ENCODE results near the gene MRPL55.

Gene MRPL55

GRCh38 chr1:228152097-228152917, 43.2 kb upstream of the MRPL55 start:
- Histone ChIP-seq H3K27ac (ENCODE audit: low read depth, low read length) (no peak overlapping the region), H3K36me3 (ENCODE audit: control insufficient read depth, insufficient read depth, low read length) (peaks cover 7% of the 10 kb centered on the region; the same call in 1 of the 2 replicates)

GRCh38 chr1:228151180-228151925, 42.3 kb upstream of the MRPL55 start:
- Histone ChIP-seq H3K9ac (ENCODE audit: low read depth, low read length) (no peak overlapping the region), H3K36me3 (ENCODE audit: control insufficient read depth, insufficient read depth, low read length) (peaks cover 7% of the 10 kb centered on the region; the same call in 1 of the 2 replicates), H3K4me1 (ENCODE audit: control insufficient read depth, insufficient read depth, low read length) (peaks cover 3% of the 10 kb centered on the region; the same call in 1 of the 2 replicates), H3K27me3 (ENCODE audit: control insufficient read depth, insufficient read depth, low read length) (no peaks in the 10 kb centered on the region), H3K4me3 (ENCODE audit: low read depth, low read length) (no peak overlapping the region), H3K27ac (ENCODE audit: low read depth, low read length) (no peak overlapping the region), H3K9me3 (ENCODE audit: control insufficient read depth, insufficient read depth, low read length) (no peaks in the 10 kb centered on the region)

More at GRCh38 chr1:228152097-228152917, 43.2 kb upstream of the MRPL55 start:
- H3K4me1 ChIP-seq (ENCODE audit: control insufficient read depth, insufficient read depth, low read length), result peaks cover 3% of the 10 kb centered on the region; the same call in 1 of the 2 replicates
- H3K27me3 ChIP-seq (ENCODE audit: control insufficient read depth, insufficient read depth, low read length), result no peaks in the 10 kb centered on the region
- H3K9ac ChIP-seq (ENCODE audit: low read depth, low read length), result no peak overlapping the region
- no peak overlapping the region for H3K4me3 ChIP-seq (ENCODE audit: low read depth, low read length)
- H3K9me3 ChIP-seq (ENCODE audit: control insufficient read depth, insufficient read depth, low read length), result no peaks in the 10 kb centered on the region

- no peaks in the 10 kb centered on the region for H3K9me3 ChIP-seq (ENCODE audit: control insufficient read depth, insufficient read depth, low read length)
- peaks cover 3% of the 10 kb centered on the region; the same call in 1 of the 2 replicates for H3K4me1 ChIP-seq (ENCODE audit: control insufficient read depth, insufficient read depth, low read length)
- H3K27ac ChIP-seq (ENCODE audit: low read depth, low read length), result no peak overlapping the region
- no peaks in the 10 kb centered on the region for H3K27me3 ChIP-seq (ENCODE audit: control insufficient read depth, insufficient read depth, low read length)
- H3K9ac ChIP-seq (ENCODE audit: low read depth, low read length), result no peak overlapping the region
- peaks cover 9% of the 10 kb centered on the region; the same call in 1 of the 2 replicates for H3K36me3 ChIP-seq (ENCODE audit: control insufficient read depth, insufficient read depth, low read length)
- H3K4me3 ChIP-seq (ENCODE audit: low read depth, low read length), result no peak overlapping the region
These were observed 41.5 kb upstream of the MRPL55 start for GRCh38 chr1:228150461-228151179.

GRCh38 chr1:228150120-228150460, 41.0 kb upstream of the MRPL55 start:
- peaks cover 11% of the 10 kb centered on the region; the same call in 1 of the 2 replicates for H3K36me3 ChIP-seq (ENCODE audit: control insufficient read depth, insufficient read depth, low read length)
- no peak overlapping the region for H3K9ac ChIP-seq (ENCODE audit: low read depth, low read length)
- H3K9me3 ChIP-seq (ENCODE audit: control insufficient read depth, insufficient read depth, low read length), result no peaks in the 10 kb centered on the region
- no peaks in the 10 kb centered on the region for H3K27me3 ChIP-seq (ENCODE audit: control insufficient read depth, insufficient read depth, low read length)
- no peak overlapping the region for H3K27ac ChIP-seq (ENCODE audit: low read depth, low read length)
- no peak overlapping the region for H3K4me3 ChIP-seq (ENCODE audit: low read depth, low read length)
- peaks cover 3% of the 10 kb centered on the region; the same call in 1 of the 2 replicates for H3K4me1 ChIP-seq (ENCODE audit: control insufficient read depth, insufficient read depth, low read length)

GRCh38 chr1:228149406-228150119, 40.5 kb upstream of the MRPL55 start, which contains the start of gene GJC2:
GJC2 (plus strand) TSS chr1:228149930; CDS start chr1:228157759, 7,829 bp downstream.
- H3K9ac ChIP-seq (ENCODE audit: low read depth, low read length), result no peak within 1 kb of the TSS
- no peak within 1 kb of the TSS for H3K27ac ChIP-seq (ENCODE audit: low read depth, low read length)
- no peaks in the 10 kb centered on the region for H3K27me3 ChIP-seq (ENCODE audit: control insufficient read depth, insufficient read depth, low read length)
- H3K4me1 ChIP-seq (ENCODE audit: control insufficient read depth, insufficient read depth, low read length), result peaks cover 3% of the 10 kb centered on the region; the same call in 1 of the 2 replicates
- no peak within 1 kb of the TSS for H3K4me3 ChIP-seq (ENCODE audit: low read depth, low read length)
- no peaks in the 10 kb centered on the region for H3K9me3 ChIP-seq (ENCODE audit: control insufficient read depth, insufficient read depth, low read length)
- H3K36me3 ChIP-seq (ENCODE audit: control insufficient read depth, insufficient read depth, low read length), result peaks cover 11% of the 10 kb centered on the region; the same call in 1 of the 2 replicates

GRCh38 chr1:228148935-228149405, 39.9 kb upstream of the MRPL55 start:
- H3K9ac ChIP-seq (ENCODE audit: low read depth, low read length), result no peak overlapping the region
- H3K4me1 ChIP-seq (ENCODE audit: control insufficient read depth, insufficient read depth, low read length), result peaks cover 3% of the 10 kb centered on the region; the same call in 1 of the 2 replicates
- no peak overlapping the region for H3K4me3 ChIP-seq (ENCODE audit: low read depth, low read length)
- H3K27me3 ChIP-seq (ENCODE audit: control insufficient read depth, insufficient read depth, low read length), result no peaks in the 10 kb centered on the region
- H3K27ac ChIP-seq (ENCODE audit: low read depth, low read length), result no peak overlapping the region
- H3K9me3 ChIP-seq (ENCODE audit: control insufficient read depth, insufficient read depth, low read length), result no peaks in the 10 kb centered on the region
- peaks cover 11% of the 10 kb centered on the region; the same call in 1 of the 2 replicates for H3K36me3 ChIP-seq (ENCODE audit: control insufficient read depth, insufficient read depth, low read length)

- Histone ChIP-seq H3K4me3 (ENCODE audit: low read depth, low read length) (no peak overlapping the region), H3K9ac (ENCODE audit: low read depth, low read length) (no peak overlapping the region), H3K4me1 (ENCODE audit: control insufficient read depth, insufficient read depth, low read length) (peaks cover 3% of the 10 kb centered on the region; the same call in 1 of the 2 replicates), H3K9me3 (ENCODE audit: control insufficient read depth, insufficient read depth, low read length) (no peaks in the 10 kb centered on the region), H3K27ac (ENCODE audit: low read depth, low read length) (no peak overlapping the region), H3K27me3 (ENCODE audit: control insufficient read depth, insufficient read depth, low read length) (no peaks in the 10 kb centered on the region), H3K36me3 (ENCODE audit: control insufficient read depth, insufficient read depth, low read length) (peaks cover 11% of the 10 kb centered on the region; the same call in 1 of the 2 replicates)
These were observed 39.2 kb upstream of the MRPL55 start for GRCh38 chr1:228148196-228148861.

- Histone ChIP-seq H3K27ac (ENCODE audit: low read depth, low read length) (no peak overlapping the region), H3K4me3 (ENCODE audit: low read depth, low read length) (no peak overlapping the region), H3K27me3 (ENCODE audit: control insufficient read depth, insufficient read depth, low read length) (no peaks in the 10 kb centered on the region), H3K36me3 (ENCODE audit: control insufficient read depth, insufficient read depth, low read length) (peaks cover 11% of the 10 kb centered on the region; the same call in 1 of the 2 replicates), H3K9ac (ENCODE audit: low read depth, low read length) (no peak overlapping the region), H3K4me1 (ENCODE audit: control insufficient read depth, insufficient read depth, low read length) (peaks cover 3% of the 10 kb centered on the region; the same call in 1 of the 2 replicates), H3K9me3 (ENCODE audit: control insufficient read depth, insufficient read depth, low read length) (no peaks in the 10 kb centered on the region)
These were observed 38.7 kb upstream of the MRPL55 start for GRCh38 chr1:228147768-228148167.

GRCh38 chr1:228147151-228147693, 38.1 kb upstream of the MRPL55 start:
- Histone ChIP-seq H3K4me3 (ENCODE audit: low read depth, low read length) (no peak overlapping the region), H3K36me3 (ENCODE audit: control insufficient read depth, insufficient read depth, low read length) (peaks cover 11% of the 10 kb centered on the region; the same call in 1 of the 2 replicates), H3K9me3 (ENCODE audit: control insufficient read depth, insufficient read depth, low read length) (no peaks in the 10 kb centered on the region), H3K27me3 (ENCODE audit: control insufficient read depth, insufficient read depth, low read length) (no peaks in the 10 kb centered on the region), H3K4me1 (ENCODE audit: control insufficient read depth, insufficient read depth, low read length) (peaks cover 3% of the 10 kb centered on the region; the same call in 1 of the 2 replicates), H3K9ac (ENCODE audit: low read depth, low read length) (no peak overlapping the region), H3K27ac (ENCODE audit: low read depth, low read length) (no peak overlapping the region)

Measured in HUES48 (cell line).